ENCODE results near the gene CAMK1D.

CAMK1D gene

GRCh38 chr10:12825260-12825849 lies 476.0 kb downstream of the CAMK1D start:
- ATAC-seq: peak; percentile 27; the same call in 1 of the 3 replicates
- TF ChIP-seq PATZ1 (CRISPR knock-in tag; IDR thresholded peaks at IDR 0.05; ENCODE audit: borderline replicate concordance): no peak
- TF ChIP-seq PPARA (CRISPR knock-in tag; IDR thresholded peaks at IDR 0.05; ENCODE audit: borderline replicate concordance): no peak
- peak; percentile 71 for TF ChIP-seq ISL1 (CRISPR knock-in tag; IDR thresholded peaks at IDR 0.05)
- TF ChIP-seq CSDC2 (CRISPR knock-in tag; IDR thresholded peaks at IDR 0.05): no peak
- peak; percentile 61; the same call in 1 of the 2 replicates for TF ChIP-seq CREB5 (CRISPR knock-in tag; IDR thresholded peaks at IDR 0.05; ENCODE audit: low read depth)

- TF ChIP-seq CREB5 (CRISPR knock-in tag; IDR thresholded peaks at IDR 0.05; ENCODE audit: low read depth) (no peak), PPARA (CRISPR knock-in tag; IDR thresholded peaks at IDR 0.05; ENCODE audit: borderline replicate concordance) (no peak), TCF4 (CRISPR knock-in tag; IDR thresholded peaks at IDR 0.05; ENCODE audit: borderline replicate concordance) (no peak), SNAI2 (CRISPR knock-in tag; IDR thresholded peaks at IDR 0.05) (no peak), ZFP30 (CRISPR knock-in tag; IDR thresholded peaks at IDR 0.05) (no peak), BACH2 (CRISPR knock-in tag; IDR thresholded peaks at IDR 0.05; ENCODE audit: borderline replicate concordance) (no peak), GLIS3 (CRISPR knock-in tag; IDR thresholded peaks at IDR 0.05) (no peak), ZNF8 (CRISPR knock-in tag; IDR thresholded peaks at IDR 0.05) (no peak), RARB (CRISPR knock-in tag; IDR thresholded peaks at IDR 0.05) (no peak), POU6F1 (CRISPR knock-in tag; IDR thresholded peaks at IDR 0.05; ENCODE audit: borderline replicate concordance, low read depth) (no peak)
- no peak for ATAC-seq
Measured at GRCh38 chr10:12826800-12827372, 477.5 kb downstream of the CAMK1D start.

GRCh38 chr10:12828736-12829135 lies 479.4 kb downstream of the CAMK1D start:
- ATAC-seq: no peak
- TF ChIP-seq BACH2 (CRISPR knock-in tag; IDR thresholded peaks at IDR 0.05; ENCODE audit: borderline replicate concordance): no peak
- TF ChIP-seq ZNF565 (CRISPR knock-in tag; conservative IDR thresholded peaks at IDR 0.05; ENCODE audit: low read depth): no peak
- TF ChIP-seq ZC3H10 (CRISPR knock-in tag; IDR thresholded peaks at IDR 0.05): no peak
- TF ChIP-seq ESRRG (CRISPR knock-in tag; IDR thresholded peaks at IDR 0.05): no peak
- no peak for TF ChIP-seq ZFP30 (CRISPR knock-in tag; IDR thresholded peaks at IDR 0.05)
- no peak for TF ChIP-seq ZNF70 (CRISPR knock-in tag; IDR thresholded peaks at IDR 0.05)
- no peak for TF ChIP-seq ZNF8 (CRISPR knock-in tag; IDR thresholded peaks at IDR 0.05)

- no peak for TF ChIP-seq CSDC2 (CRISPR knock-in tag; IDR thresholded peaks at IDR 0.05)
- no peak for TF ChIP-seq CSRNP3 (CRISPR knock-in tag; IDR thresholded peaks at IDR 0.05)
- TF ChIP-seq BACH2 (CRISPR knock-in tag; IDR thresholded peaks at IDR 0.05; ENCODE audit: borderline replicate concordance): no peak
- no peak for TF ChIP-seq TSHZ2 (CRISPR knock-in tag; IDR thresholded peaks at IDR 0.05)
- TF ChIP-seq ZNF70 (CRISPR knock-in tag; IDR thresholded peaks at IDR 0.05): no peak
- TF ChIP-seq ESRRG (CRISPR knock-in tag; IDR thresholded peaks at IDR 0.05): no peak
- no peak for ATAC-seq
Measured at GRCh38 chr10:12829831-12830390, 480.6 kb downstream of the CAMK1D start.

All from SK-N-SH treated with all-trans-retinoic acid at 6 μM for 48 hours (cell line).